HepG2 (cell line): Measurements from ENCODE around the gene PRR35. TPM values are rescaled to one million over a fixed set of nuclear protein-coding genes. Genes with fewer than 3 reads are reported as not detected.

ENCODE experiments used
- ATAC-seq: fragments of 200-7000 bp; cut with Tn5 transposase; 3 replicates; pipeline ENCODE4 v1.9.1; 2020; ENCODE audit warnings: mild to moderate bottlenecking, moderate library complexity
- BruUV-seq: library from RNA; stranded (reverse); fragments of 400-500 nt; replicated peaks from 2 replicates; lab custom pipeline; 2021; lab: Mats Ljungman, UMichigan
- CTCF ChIA-PET: fragments of 300-600 bp; formaldehyde crosslinking; extraction: SDS; loops from one replicate; lab custom pipeline; 2021; ENCODE audit warnings: low total read pairs, inconsistent platforms, low intra/inter-chr PET ratio; lab: Yijun Ruan, JAX
- POLR2A ChIA-PET: fragments of 350-600 bp; sonication (Branson Sonifier 250); formaldehyde crosslinking; loops from one replicate; lab custom pipeline; 2020; ENCODE audit warnings: antibody characterized with exemption, inconsistent platforms; lab: Yijun Ruan, JAX
- DNase-seq: peaks from one replicate; pipeline ENCODE4 v3.0.0-alpha.2; 2015; ENCODE audit warnings: low spot score
- FAIRE-seq: peaks from 3 replicates; lab custom pipeline; 2011; peaks lifted over from hg19 to GRCh38; lab: Jason Lieb, UNC
- H2AFZ ChIP-seq: one replicate; pipeline ENCODE4 v1.6.1; 2011; ENCODE audit warnings: low read length, inconsistent platforms
- H3K27ac ChIP-seq: fragments of 300-600 bp; 3 replicates; pipeline ENCODE4 v1.8.0; 2011; ENCODE audit warnings: mixed run types, mild to moderate bottlenecking, mixed read lengths, low read length, inconsistent platforms; ENCODE audit not compliant: insufficient read depth; ENCODE audit errors: extremely low read length
- H3K27me3 ChIP-seq, 2 experiments: fragments of 200-600 bp in 1 of 2; 2 replicates in 1 of 2; 3 replicates in 1 of 2; pipeline versions ENCODE4 v1.6.0 to v1.8.0; 2011; ENCODE audit warnings: low read length in 2 of 2, mild to moderate bottlenecking in 2 of 2, moderate library complexity in 2 of 2, inconsistent platforms in 1 of 2; ENCODE audit not compliant: insufficient read depth in 2 of 2, control insufficient read depth in 1 of 2
- H3K36me3 ChIP-seq, 2 experiments: fragments of 200-600 bp in 1 of 2; replicated peaks in 1 of 2; 2 replicates in 1 of 2; 3 replicates in 1 of 2; pipeline versions ENCODE4 v1.5.1 to v1.8.0; 2011; ENCODE audit warnings: low read length in 2 of 2, inconsistent platforms in 1 of 2; ENCODE audit not compliant: insufficient read depth in 2 of 2, control insufficient read depth in 1 of 2
- H3K4me1 ChIP-seq: 2 replicates; pipeline ENCODE4 v1.5.1; 2012; ENCODE audit warnings: low read length, inconsistent platforms; ENCODE audit not compliant: insufficient read depth
- H3K4me2 ChIP-seq: 2 replicates; pipeline ENCODE4 v1.6.0; 2011; ENCODE audit warnings: low read depth, low read length, inconsistent platforms
- H3K4me3 ChIP-seq, 3 experiments: fragments of 200-600 bp in 1 of 3; sonication (generic), shearing (Covaris generic) in 1 of 3; replicated peaks in 1 of 3; 2 replicates each; pipeline ENCODE4 v1.5.1; 2011 to 2016; ENCODE audit warnings: low read length in 3 of 3, inconsistent platforms in 2 of 3, low read depth in 2 of 3, mild to moderate bottlenecking in 2 of 3, control low read depth in 1 of 3, mixed read lengths in 1 of 3; ENCODE audit not compliant: insufficient read depth in 1 of 3
- H3K79me2 ChIP-seq: one replicate; pipeline ENCODE4 v1.6.1; 2011; ENCODE audit warnings: low read length, inconsistent platforms; ENCODE audit not compliant: insufficient read depth
- H3K9ac ChIP-seq: 2 replicates; pipeline ENCODE4 v1.6.0; 2011; ENCODE audit warnings: mild to moderate bottlenecking, low read depth, low read length, inconsistent platforms; ENCODE audit not compliant: insufficient read depth
- H3K9me3 ChIP-seq: 2 replicates; pipeline ENCODE4 v1.5.1; 2012; ENCODE audit warnings: mild to moderate bottlenecking, low read length
- H4K20me1 ChIP-seq: 2 replicates; pipeline ENCODE4 v1.6.0; 2011; ENCODE audit warnings: inconsistent platforms, mild to moderate bottlenecking, low read length, moderate library complexity; ENCODE audit not compliant: insufficient read depth
- GTF2F1 ChIP-seq: fragments of 150-350 bp; IDR thresholded peaks from 2 replicates; pipeline ENCODE4 v1.6.1; 2014; ENCODE audit warnings: low read length
- IRX3 ChIP-seq: sonication (generic); formaldehyde crosslinking; IDR thresholded peaks from 2 replicates; pipeline ENCODE4 v1.8.1; 2023; ENCODE audit warnings: mild to moderate bottlenecking, low read depth, missing genetic modification reagents, borderline replicate concordance
- MXD4 ChIP-seq: IDR thresholded peaks from 2 replicates; pipeline ENCODE4 v1.6.1; 2016; ENCODE audit warnings: mild to moderate bottlenecking, missing biosample characterization, missing genetic modification reagents
- NCOA1 ChIP-seq: sonication (generic); formaldehyde crosslinking; IDR thresholded peaks from 2 replicates; pipeline ENCODE4 v1.9.0; 2021; ENCODE audit warnings: missing genetic modification reagents
- PLRG1 ChIP-seq: fragments of 450-650 bp; conservative IDR thresholded peaks from 2 replicates; pipeline ENCODE4 v1.6.1; 2016
- POLR2A ChIP-seq, 2 experiments: IDR thresholded peaks; 2 replicates each; pipeline ENCODE4 v1.6.1; 2011; ENCODE audit warnings: low read depth in 2 of 2, low read length in 2 of 2, mild to moderate bottlenecking in 1 of 2, moderate library complexity in 1 of 2; ENCODE audit not compliant: insufficient read depth in 1 of 2
- POLR2AphosphoS5 ChIP-seq: IDR thresholded peaks from 2 replicates; pipeline ENCODE4 v1.6.1; 2012; ENCODE audit warnings: low read depth, low read length
- SOX5 ChIP-seq: IDR thresholded peaks from 2 replicates; pipeline ENCODE4 v1.6.1; 2016; ENCODE audit warnings: borderline replicate concordance
- TEAD3 ChIP-seq: optimal IDR thresholded peaks from 2 replicates; pipeline ENCODE3; 2016; ENCODE audit warnings: borderline replicate concordance
- THYN1 ChIP-seq: sonication (generic); formaldehyde crosslinking; IDR thresholded peaks from 2 replicates; pipeline ENCODE4 v1.8.1; 2023; ENCODE audit warnings: low read depth, mild to moderate bottlenecking, moderate library complexity, missing genetic modification reagents, borderline replicate concordance
- TSC22D2 ChIP-seq: sonication (generic); formaldehyde crosslinking; IDR thresholded peaks from 2 replicates; pipeline ENCODE4 v1.5.1; 2020; ENCODE audit warnings: missing genetic modification reagents, mild to moderate bottlenecking, borderline replicate concordance
- ZNF235 ChIP-seq: sonication (generic); formaldehyde crosslinking; IDR thresholded peaks from 2 replicates; pipeline ENCODE4 v1.8.1; 2023; ENCODE audit warnings: mild to moderate bottlenecking, missing genetic modification reagents, borderline replicate concordance
- ZNF282 ChIP-seq: fragments of 450-650 bp; IDR thresholded peaks from 2 replicates; pipeline ENCODE4 v1.6.1; 2018; ENCODE audit not compliant: partially characterized antibody
- ZNF580 ChIP-seq: IDR thresholded peaks from 2 replicates; pipeline ENCODE4 v1.6.1; 2016; ENCODE audit warnings: low read depth, borderline replicate concordance
- ZNF615 ChIP-seq: sonication (generic); formaldehyde crosslinking; IDR thresholded peaks from 2 replicates; pipeline ENCODE4 v1.5.0; 2020; ENCODE audit warnings: mild to moderate bottlenecking, missing genetic modification reagents, borderline replicate concordance
- WGBS: methylation state at CpG from one replicate; pipeline ENCODE4 v1.1.6; 2017; ENCODE audit warnings: low lambda C conversion rate; 5-methylcytosine and 5-hydroxymethylcytosine counted together
- in situ Hi-C: cut with HindIII; loops from 2 replicates; pipeline ENCODE4 v1.10.0; 2017; ENCODE audit warnings: low pct_unique_long_range_greater_than_20kb; ENCODE audit not compliant: extremely low pct_ligation_motif_present
- intact Hi-C: fragments of 100-400 bp; cut with micrococcal nuclease; formaldehyde crosslinking; loops from one replicate; pipeline ENCODE4 v1.10.0; 2022; ENCODE audit not compliant: unreplicated experiment
- polyA plus RNA-seq, 8 experiments: library from polyadenylated mRNA; depleted of rRNA in 3 of 8; stranded (reverse) in 7 of 8; unstranded in 1 of 8; fragments of >200 nt; fragmentation: Illumina TruSeq in 4 of 8; extraction: Trizol in 4 of 8; gene quantifications; 2 replicates each; pipeline versions ENCODE4 v1.2.1 to v1.2.3, GENCODE V29; 2011 to 2016; ENCODE audit warnings: low read depth in 4 of 8, missing spikeins in 1 of 8, mixed read lengths in 1 of 8; ENCODE audit not compliant: insufficient read depth in 1 of 8
- total RNA-seq, 5 experiments: library from RNA; depleted of rRNA; stranded (reverse); fragments of >200 nt; fragmentation: Illumina TruSeq; extraction: Trizol; gene quantifications; 2 replicates each; pipeline ENCODE4 v1.2.3, GENCODE V29; 2016; ENCODE audit warnings: low read depth in 1 of 5

PRR35 gene
- total and polyA plus RNA-seq, 2 of the 13 experiments (the other 11 are each of a cell fraction or from before 2014, with no cell fraction given), result 0.07 to 0.16 TPM

- ChIA-PET POLR2A (interaction anchor here (0.9 to 2.1 kb wide), 4 partner anchors 9 to 17 kb away, joined by 3 to 8 read pairs (median 4); partner anchors contain the start of gene CAPN15), CTCF (no interaction called here)
- no TSS peak for BruUV-seq
- no peak for DNase-seq
- no peak overlapping the region for H3K4me2 ChIP-seq
- H3K27ac ChIP-seq, result no peak overlapping the region
- 100% methylated on average over 1 of the region's 9 CpGs for WGBS
- peaks cover 4% of the 10 kb centered on the region; the same call in 1 of the 2 replicates for H3K4me1 ChIP-seq
- H3K79me2 ChIP-seq, result no peaks in the 10 kb centered on the region
- TF ChIP-seq ZNF235 (no peak), POLR2A (IDR thresholded peaks at IDR 0.05; ENCODE audit: insufficient read depth in 1 of 2, low read depth in 2 of 2, low read length in 2 of 2) (0 out of 4 replicates have a peak, but pooled peaks of 1 of the 2 experiments have one; percentile 34), ZNF615 (CRISPR knock-in tag) (no peak)
- ATAC-seq, result no peak
- H3K27me3 ChIP-seq, result no peaks in the 10 kb centered on the region
- H3K4me3 ChIP-seq, result no peak overlapping the region
- in situ Hi-C loops (no loop called here), intact Hi-C loops (no loop called here)
- H3K9me3 ChIP-seq, result no peaks in the 10 kb centered on the region
- no peaks in the 10 kb centered on the region for H4K20me1 ChIP-seq
- no peak overlapping the region for H3K9ac ChIP-seq
- H2AFZ ChIP-seq, result no peak overlapping the region
- peaks cover 25 to 60% of the 10 kb centered on the region in 2 experiments; a peak in 4 of 5 replicates for H3K36me3 ChIP-seq
- no peak for FAIRE-seq
Observed at GRCh38 chr16:518858-519257, 41.3 kb upstream of the PRR35 start.

GRCh38 chr16:519425-519824 is 40.8 kb upstream of the PRR35 start:
- POLR2A ChIA-PET, result interaction anchor here (0.9 to 2.1 kb wide), 3 partner anchors 8 to 14 kb away, joined by 3 to 8 read pairs (median 6); partner anchors contain the start of gene CAPN15
- DNase-seq, result no peak
- Histone ChIP-seq H3K9me3 (no peaks in the 10 kb centered on the region), H3K4me3 (no peak overlapping the region), H3K36me3 (peaks cover 25 to 55% of the 10 kb centered on the region in 2 experiments; a peak in 4 of 5 replicates), H3K4me1 (peaks cover 10% of the 10 kb centered on the region; the same call in 1 of the 2 replicates), H3K27me3 (no peaks in the 10 kb centered on the region), H3K9ac (no peak overlapping the region), H3K79me2 (no peaks in the 10 kb centered on the region), H2AFZ (no peak overlapping the region), H4K20me1 (no peaks in the 10 kb centered on the region), H3K4me2 (no peak overlapping the region), H3K27ac (no peak overlapping the region)
- no TSS peak for BruUV-seq
- in situ Hi-C loops (no loop called here), intact Hi-C loops (no loop called here)
- 95% methylated on average over 18 of the region's 19 CpGs for WGBS
- ATAC-seq, result no peak
- FAIRE-seq, result no peak
- CTCF ChIA-PET, result no interaction called here
- no peak for TF ChIP-seq GTF2F1
- no peak for TF ChIP-seq TEAD3 (CRISPR knock-in tag)
- no peak for TF ChIP-seq NCOA1
- no peak for TF ChIP-seq PLRG1
- TF ChIP-seq POLR2AphosphoS5, result 0 out of 2 replicates have a peak, but pooled peaks have one; percentile 18
- no peak for TF ChIP-seq THYN1
- no peak for TF ChIP-seq ZNF282
- no peak for TF ChIP-seq SOX5
- no peak for TF ChIP-seq ZNF580 (CRISPR knock-in tag)
- TF ChIP-seq MXD4, result no peak
- TF ChIP-seq TSC22D2 (CRISPR knock-in tag), result no peak
- no peak for TF ChIP-seq IRX3 (CRISPR knock-in tag)
